ES-I3 (cell line): ENCODE data around the gene ZNF385B.

ENCODE experiments used
- H3K36me3 ChIP-seq: 2 replicates; pipeline ENCODE4 v1.6.1; 2013; ENCODE audit warnings: mild to moderate bottlenecking, low read length, control low read depth, moderate library complexity; ENCODE audit not compliant: insufficient read depth
- H3K4me1 ChIP-seq: 2 replicates; pipeline ENCODE4 v1.6.1; 2013; ENCODE audit warnings: mild to moderate bottlenecking, control low read depth, low read length; ENCODE audit not compliant: insufficient read depth
- H3K9ac ChIP-seq: 2 replicates; pipeline ENCODE4 v1.6.1; 2013; ENCODE audit warnings: low read depth, mild to moderate bottlenecking, low read length, moderate library complexity
- H3K9me3 ChIP-seq: 2 replicates; pipeline ENCODE4 v1.6.1; 2013; ENCODE audit warnings: mild to moderate bottlenecking, low read length, moderate library complexity; ENCODE audit not compliant: control insufficient read depth, insufficient read depth

Gene ZNF385B

GRCh38 chr2:179685146-179685545 lies 176.3 kb downstream of the ZNF385B start:
- Histone ChIP-seq H3K36me3 (no peaks in the 10 kb centered on the region), H3K4me1 (no peaks in the 10 kb centered on the region), H3K9me3 (no peaks in the 10 kb centered on the region; the same call in 1 of the 2 replicates), H3K9ac (no peak overlapping the region)

- no peaks in the 10 kb centered on the region for H3K36me3 ChIP-seq
- H3K9ac ChIP-seq = no peak overlapping the region
- H3K4me1 ChIP-seq = no peaks in the 10 kb centered on the region
- H3K9me3 ChIP-seq = no peaks in the 10 kb centered on the region; the same call in 1 of the 2 replicates
These were observed 178.7 kb downstream of the ZNF385B start for GRCh38 chr2:179682756-179683155.

- Histone ChIP-seq H3K4me1 (no peaks in the 10 kb centered on the region), H3K9me3 (no peaks in the 10 kb centered on the region), H3K36me3 (no peaks in the 10 kb centered on the region), H3K9ac (no peak overlapping the region)
These were observed 183.5 kb downstream of the ZNF385B start for GRCh38 chr2:179677746-179678505.

GRCh38 chr2:179677077-179677688 lies 184.2 kb downstream of the ZNF385B start:
- no peaks in the 10 kb centered on the region for H3K9me3 ChIP-seq
- H3K9ac ChIP-seq = no peak overlapping the region
- H3K4me1 ChIP-seq = no peaks in the 10 kb centered on the region
- no peaks in the 10 kb centered on the region for H3K36me3 ChIP-seq

DNA sequence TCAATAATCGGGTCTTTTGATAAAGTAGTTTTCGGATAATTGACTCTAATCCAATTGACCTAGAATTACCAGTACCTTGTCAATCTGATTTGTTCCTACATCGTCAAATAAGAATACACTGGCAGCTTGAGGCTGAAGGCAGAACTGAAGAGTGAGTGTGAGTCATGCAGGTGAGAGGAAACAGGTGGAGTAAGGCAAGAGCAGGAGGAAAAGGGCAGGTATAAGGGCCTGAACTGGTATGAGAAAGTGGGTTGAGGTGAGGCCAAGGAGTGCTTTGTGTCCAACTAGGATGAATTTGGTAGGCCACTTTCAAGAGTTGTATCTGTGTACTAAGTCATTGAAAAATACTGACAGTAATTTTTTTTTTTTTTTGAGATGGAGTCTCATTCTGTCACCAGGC lies 186.0 kb downstream of the ZNF385B start:
- H3K9ac ChIP-seq = no peak overlapping the region
- H3K4me1 ChIP-seq = no peaks in the 10 kb centered on the region
- no peaks in the 10 kb centered on the region for H3K9me3 ChIP-seq
- no peaks in the 10 kb centered on the region for H3K36me3 ChIP-seq

DNA sequence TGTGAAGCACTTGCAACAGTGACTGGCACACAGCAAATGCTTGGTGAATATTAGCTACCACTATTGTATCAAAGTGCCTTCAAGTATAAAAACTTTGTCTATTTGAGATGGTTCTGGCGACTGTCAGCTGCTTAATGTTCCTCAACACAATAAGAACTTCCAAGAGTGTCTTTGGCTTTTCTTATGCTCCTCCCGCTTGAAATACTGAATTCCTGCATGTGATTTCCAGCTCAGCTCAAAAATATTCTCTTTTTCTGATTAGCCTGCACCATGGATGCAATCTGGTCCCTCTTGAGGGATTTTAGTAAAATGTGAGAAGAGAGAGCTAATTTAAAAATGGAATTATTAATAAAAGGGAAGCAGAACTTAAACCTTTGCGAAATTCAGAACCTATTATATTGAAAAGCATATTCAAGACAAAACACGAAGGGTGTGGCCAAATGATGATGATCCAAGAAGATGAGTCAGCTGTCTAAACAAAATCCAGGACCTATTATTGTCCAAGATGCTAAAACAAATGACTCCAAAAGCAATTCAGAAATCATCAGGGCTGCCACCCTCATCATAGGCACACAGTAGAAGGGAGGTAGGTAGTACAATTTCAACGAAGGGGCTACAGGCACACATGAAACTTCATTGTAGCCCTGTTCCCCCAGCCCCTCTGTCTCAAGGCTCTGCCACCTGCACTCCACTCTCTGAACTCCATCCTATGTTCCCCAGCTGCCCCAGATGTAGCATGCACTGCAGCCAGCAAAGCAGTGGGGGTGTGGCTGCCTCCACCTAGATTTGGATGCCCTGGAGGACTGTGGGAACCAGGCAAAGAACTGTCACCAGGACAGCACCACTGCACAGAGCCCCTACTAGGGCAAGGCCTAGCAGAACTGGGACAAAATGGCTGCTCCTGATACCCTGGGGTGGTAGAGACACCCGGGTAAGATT lies 190.1 kb downstream of the ZNF385B start:
- Histone ChIP-seq H3K9ac (no peak overlapping the region), H3K9me3 (no peaks in the 10 kb centered on the region), H3K36me3 (no peaks in the 10 kb centered on the region), H3K4me1 (no peaks in the 10 kb centered on the region)

DNA sequence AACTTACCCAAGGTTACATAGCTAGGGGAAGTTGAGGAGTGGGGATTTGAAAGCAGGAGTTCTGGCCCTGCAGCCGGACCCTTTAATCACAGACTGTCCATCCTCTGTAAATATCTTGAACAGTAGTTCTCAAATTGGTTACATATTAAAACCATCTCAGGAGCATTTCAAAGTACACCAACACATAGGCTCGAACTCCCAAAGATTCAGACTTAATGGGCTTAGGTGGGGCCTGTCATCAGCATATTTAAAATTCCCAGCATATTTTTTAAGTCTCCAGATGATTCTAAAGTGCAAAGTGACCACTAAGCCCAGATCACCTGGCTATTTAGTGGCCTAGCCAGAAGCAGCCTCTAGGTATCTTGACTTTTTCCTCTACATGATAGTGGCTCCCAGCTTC lies 192.2 kb downstream of the ZNF385B start:
- H3K4me1 ChIP-seq = no peaks in the 10 kb centered on the region
- no peak overlapping the region for H3K9ac ChIP-seq
- H3K36me3 ChIP-seq = no peaks in the 10 kb centered on the region
- no peaks in the 10 kb centered on the region for H3K9me3 ChIP-seq

DNA sequence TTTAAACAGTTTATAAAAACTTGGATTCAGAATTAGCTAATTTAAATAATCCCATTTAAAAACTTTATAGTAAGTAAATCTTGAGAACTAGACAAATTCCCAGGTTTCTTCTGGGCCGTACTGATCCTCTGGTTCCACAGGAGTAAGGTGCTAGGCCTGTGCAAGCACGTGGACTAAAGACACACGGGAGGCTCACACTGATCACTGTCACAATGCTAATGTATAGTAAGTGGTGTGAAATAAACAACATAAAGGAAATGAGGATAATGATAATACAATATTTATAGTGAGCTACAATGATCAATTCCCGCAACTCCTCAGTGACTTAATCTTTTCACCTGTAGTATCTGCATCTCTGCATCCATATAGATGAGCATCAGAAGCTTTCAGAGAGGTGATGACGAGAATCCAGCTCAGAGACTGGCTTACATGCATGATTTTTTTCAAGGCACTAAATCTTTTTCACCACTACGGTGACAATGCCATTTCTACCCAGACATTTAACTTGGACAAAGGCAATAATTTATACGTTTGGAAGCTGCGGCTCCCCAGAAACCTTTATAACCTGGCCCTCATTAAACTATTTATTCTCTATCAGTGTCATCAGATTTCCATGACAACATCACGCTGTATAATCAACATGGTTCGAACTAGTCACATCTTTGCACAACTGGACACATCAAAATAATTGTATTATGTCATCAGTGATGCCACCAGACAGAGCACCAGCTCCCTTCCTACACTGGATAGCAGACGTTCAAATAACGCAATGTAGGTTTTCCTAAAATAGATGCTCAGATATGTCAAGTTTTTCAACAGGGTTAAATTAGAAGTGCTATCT lies 196.2 kb downstream of the ZNF385B start:
- H3K4me1 ChIP-seq = no peaks in the 10 kb centered on the region
- no peak overlapping the region for H3K9ac ChIP-seq
- no peaks in the 10 kb centered on the region for H3K9me3 ChIP-seq
- H3K36me3 ChIP-seq = no peaks in the 10 kb centered on the region

DNA sequence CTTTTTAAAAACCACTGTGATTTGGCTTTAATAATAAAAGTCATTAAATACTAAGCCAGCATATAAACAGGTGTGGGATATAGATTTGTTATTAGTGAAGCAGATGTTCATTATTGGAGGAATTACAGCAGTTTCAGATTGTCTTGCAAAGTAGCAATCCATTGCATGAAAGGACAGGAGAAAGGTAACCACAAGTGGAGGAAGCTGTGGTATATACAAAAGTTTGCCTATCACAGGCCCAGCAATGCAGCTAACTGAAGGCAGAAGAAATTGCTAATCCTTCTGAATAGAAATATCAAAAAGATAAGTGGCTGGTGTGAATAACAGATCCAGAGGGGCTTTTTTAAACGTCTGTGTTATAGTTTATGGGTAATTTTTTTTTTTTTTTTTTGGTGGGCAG lies 199.4 kb downstream of the ZNF385B start:
- H3K4me1 ChIP-seq = no peaks in the 10 kb centered on the region
- no peak overlapping the region for H3K9ac ChIP-seq
- H3K36me3 ChIP-seq = no peaks in the 10 kb centered on the region
- no peaks in the 10 kb centered on the region for H3K9me3 ChIP-seq

GRCh38 chr2:179657068-179657595 lies 204.3 kb downstream of the ZNF385B start:
- no peaks in the 10 kb centered on the region for H3K36me3 ChIP-seq
- no peaks in the 10 kb centered on the region for H3K4me1 ChIP-seq
- no peaks in the 10 kb centered on the region for H3K9me3 ChIP-seq
- H3K9ac ChIP-seq = no peak overlapping the region

DNA sequence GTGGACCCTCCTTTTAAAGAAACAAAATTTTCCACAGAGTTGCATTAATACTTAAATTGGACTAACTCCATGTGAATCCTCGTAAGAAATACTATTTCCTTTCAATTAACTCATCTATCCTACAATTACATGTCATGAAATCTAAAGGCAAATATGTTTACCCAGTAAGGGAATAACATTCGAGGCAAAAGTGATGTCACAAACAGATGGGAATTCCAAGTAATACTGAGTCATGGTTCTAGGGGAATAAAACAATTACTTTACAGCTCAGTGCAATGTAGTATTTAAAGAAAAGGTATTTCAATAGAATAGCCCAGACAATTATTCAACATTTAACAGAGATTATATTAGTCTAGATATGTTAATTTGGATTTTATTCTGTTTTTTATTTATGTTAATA lies 205.8 kb downstream of the ZNF385B start:
- no peaks in the 10 kb centered on the region for H3K4me1 ChIP-seq
- H3K9ac ChIP-seq = no peak overlapping the region
- H3K9me3 ChIP-seq = no peaks in the 10 kb centered on the region
- no peaks in the 10 kb centered on the region; the same call in 1 of the 2 replicates for H3K36me3 ChIP-seq

DNA sequence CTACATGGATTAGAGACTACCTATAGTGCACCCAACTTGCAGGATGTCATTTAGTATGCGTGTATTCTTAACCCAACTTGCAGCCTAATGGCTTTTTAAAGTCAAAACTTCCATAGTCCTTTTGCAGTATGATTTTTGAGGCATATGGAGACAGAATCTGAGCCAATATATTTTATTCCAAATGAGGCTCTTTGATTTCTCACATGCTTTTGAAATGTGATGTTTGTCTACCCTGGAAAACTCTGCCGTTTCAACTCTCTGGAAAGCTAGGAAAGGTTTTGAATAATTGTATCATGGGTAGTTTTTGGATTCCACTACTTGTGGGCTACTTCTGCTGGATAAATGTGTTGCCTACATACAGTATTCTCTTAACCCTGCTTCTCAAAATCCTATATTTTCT lies 206.6 kb downstream of the ZNF385B start:
- no peak overlapping the region for H3K9ac ChIP-seq
- H3K9me3 ChIP-seq = no peaks in the 10 kb centered on the region
- H3K36me3 ChIP-seq = no peaks in the 10 kb centered on the region; the same call in 1 of the 2 replicates
- no peaks in the 10 kb centered on the region for H3K4me1 ChIP-seq

DNA sequence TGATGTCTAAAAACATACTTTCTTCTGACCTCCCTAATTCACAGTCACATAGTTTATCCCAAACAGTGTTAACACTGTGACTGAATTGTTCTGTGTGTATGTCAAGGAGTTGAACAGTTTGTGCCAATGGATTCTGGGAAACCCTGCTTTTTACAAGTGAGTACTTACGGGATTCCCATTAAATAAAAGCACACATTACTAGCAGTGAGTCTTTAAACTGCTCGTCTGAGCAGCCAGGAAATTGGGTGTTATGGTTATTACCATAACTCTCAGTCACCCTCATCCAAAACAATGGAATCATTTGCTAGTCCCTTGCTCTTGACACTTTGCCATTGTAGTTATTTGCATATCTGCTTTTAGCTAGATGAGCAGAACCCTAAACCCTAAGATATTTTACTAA lies 209.1 kb downstream of the ZNF385B start:
- Histone ChIP-seq H3K4me1 (no peaks in the 10 kb centered on the region), H3K36me3 (no peaks in the 10 kb centered on the region; the same call in 1 of the 2 replicates), H3K9ac (no peak overlapping the region), H3K9me3 (no peaks in the 10 kb centered on the region)
